ENCODE data around the gene FOXL3.
"Not testable (repeated sequence)": the region's sequence is repeated elsewhere in the genome, so short reads cannot be mapped to it uniquely, and the experiment has no call there.

The FOXL3 gene

DNA sequence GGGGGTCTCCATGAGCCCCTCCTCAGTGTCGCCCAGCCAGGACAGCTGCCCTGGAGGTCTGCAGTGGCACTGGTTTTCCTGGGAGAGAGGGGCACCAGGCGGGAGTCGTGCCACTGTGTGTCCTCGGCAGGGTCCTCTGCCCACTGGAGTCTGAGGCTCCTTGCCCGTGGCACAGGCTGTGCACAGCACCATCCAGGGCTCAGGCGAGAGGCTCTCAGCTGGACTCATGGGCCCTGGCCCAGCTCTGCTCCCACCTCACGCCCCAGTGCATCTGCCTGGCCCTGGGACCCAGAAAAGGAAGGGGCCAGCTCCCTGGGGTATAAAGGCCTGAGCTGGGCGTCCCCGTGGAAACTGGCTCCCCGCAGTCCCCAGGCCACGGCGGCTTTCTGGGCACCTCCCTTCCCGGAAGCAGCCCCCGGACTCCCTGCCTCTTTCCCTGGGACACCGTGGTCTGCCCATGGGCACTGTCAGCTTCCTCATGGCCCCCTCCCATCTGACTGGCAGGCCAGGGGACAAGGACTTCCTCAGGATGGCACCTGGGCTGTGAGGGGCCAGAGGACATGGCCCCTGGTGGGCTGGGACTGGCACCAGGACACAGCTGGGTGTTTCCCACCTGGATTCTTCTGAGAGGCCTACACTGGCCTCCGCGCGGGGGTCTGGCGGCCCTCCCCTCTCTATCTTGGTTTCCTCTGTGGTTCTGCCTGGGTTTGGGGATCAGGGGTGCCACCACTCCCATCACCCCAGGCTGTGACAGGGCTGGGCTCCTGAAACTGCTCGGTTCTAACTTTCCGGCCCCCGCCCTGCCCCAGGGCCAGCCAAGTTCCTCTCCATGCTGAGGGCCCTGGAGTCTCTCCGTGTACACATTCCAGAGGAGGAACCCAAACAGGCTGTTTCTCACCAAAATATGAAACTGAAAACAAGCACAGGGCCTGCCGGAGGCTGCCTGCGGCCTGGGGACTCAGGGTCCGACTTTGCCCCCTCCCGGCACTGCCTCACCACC lies 5.5 kb downstream of the FOXL3 start:
- no peak for TF ChIP-seq ZNF274 (IDR thresholded peaks at IDR 0.05; ENCODE audit: low read depth, low read length)
- H3K4me3 ChIP-seq (ENCODE audit: low read length), result no peak overlapping the region

DNA sequence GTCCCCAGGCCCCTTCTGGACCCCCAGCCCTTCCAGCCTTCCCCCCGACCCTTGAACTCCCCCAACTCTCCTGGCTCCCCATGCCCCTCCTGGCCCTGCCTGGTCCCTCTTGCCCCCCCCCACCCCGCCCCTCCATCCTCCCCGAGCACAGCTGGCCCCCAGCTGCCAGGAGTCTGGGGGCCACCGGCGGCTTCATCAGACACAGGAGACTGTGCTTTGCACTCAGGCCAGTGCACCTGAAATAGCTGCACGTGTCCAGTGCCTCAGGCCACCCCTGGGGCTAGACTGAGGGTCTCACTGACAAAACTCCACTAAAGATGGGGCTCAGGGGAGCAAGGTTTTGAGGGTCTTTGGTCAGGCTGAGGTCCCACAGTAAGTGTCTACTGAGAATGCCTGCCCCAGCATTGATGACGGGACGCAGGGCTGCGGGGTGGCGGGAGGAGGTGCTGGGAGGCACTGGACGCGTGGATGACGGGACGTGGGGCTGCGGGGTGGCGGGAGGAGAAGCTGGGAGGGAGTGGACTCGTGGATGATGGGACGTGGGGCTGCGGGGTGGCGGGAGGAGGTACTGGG lies 6.5 kb downstream of the FOXL3 start:
- TF ChIP-seq ZNF274 (IDR thresholded peaks at IDR 0.05; ENCODE audit: low read depth, low read length), result no peak

DNA sequence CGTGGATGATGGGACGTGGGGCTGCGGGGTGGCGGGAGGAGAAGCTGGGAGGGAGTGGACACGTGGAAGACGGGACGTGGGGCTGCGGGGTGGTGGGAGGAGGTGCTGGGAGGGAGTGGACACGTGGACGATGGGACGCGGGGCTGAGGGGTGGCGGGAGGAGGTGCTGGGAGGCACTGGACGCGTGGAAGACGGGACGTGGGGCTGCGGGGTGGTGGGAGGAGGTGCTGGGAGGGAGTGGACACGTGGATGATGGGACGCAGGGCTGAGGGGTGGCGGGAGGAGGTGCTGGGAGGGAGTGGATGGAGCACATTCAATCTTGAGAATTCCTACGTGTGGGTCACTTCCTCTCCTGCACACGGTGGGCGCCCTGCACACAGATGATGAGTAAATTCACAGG lies 7.2 kb downstream of the FOXL3 start:
- H3K4me3 ChIP-seq (ENCODE audit: low read length), result not testable (repeated sequence)

More for the DNA sequence above, 6.5 kb downstream of the FOXL3 start:
- no peak overlapping the region for H3K4me3 ChIP-seq (ENCODE audit: low read length)

DNA sequence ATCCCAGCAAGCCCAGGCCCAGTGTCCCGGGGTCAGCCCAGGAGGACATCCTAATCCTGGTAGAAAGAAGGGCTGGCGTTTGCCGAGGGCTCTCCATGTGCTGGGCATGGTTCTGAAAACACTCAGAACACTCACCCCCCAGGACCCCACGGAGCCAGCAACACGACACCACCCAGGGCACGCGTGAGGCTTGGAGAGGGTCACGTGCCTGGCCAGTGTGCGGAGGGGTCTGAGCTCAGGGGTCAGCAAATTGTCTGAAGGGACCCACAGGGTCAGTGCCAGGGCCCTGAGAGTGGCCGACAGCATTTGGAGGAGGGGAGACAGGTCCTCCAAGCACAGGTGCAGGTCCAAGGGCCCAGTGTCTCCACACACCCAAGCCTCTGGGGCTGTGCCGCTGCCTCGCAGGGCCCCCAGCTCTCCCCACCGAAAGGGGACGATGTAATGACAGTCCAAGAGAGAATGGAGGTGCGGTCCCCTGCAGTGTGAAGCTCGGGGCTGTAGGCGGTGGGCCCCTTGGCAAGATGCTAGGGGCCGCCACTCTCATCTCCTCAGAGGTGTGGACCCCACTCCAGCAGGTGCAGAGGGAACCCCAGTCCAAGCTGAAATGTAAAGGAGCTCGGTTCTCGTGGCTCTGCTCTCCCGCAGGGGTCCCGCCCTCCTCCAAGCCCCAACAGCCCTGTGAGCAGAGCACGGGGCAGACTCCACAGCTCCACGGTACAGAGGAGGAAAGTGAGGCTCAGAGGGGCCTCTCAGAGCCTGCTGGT lies 7.8 kb downstream of the FOXL3 start:
- TF ChIP-seq ZNF274 (IDR thresholded peaks at IDR 0.05; ENCODE audit: low read depth, low read length), result no peak
- no peak overlapping the region for H3K4me3 ChIP-seq (ENCODE audit: low read length)

DNA sequence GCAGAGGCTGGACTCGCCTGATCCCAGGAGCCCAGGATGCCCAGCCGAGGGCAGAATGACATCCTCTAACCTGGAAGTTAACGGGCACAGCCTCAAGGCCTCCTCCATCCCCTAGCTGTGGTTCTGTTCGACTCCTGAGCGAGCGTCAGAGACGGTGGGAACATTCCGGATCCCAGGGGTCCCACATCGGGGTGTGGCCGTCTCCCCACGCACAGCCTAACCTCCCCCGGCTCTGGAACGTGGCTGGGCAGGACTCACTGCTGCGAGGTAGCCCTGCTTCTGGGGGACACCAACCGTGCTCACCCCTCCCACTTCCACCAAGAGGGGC lies 8.4 kb downstream of the FOXL3 start:
- no peak for TF ChIP-seq ZNF274 (IDR thresholded peaks at IDR 0.05; ENCODE audit: low read depth, low read length)
- H3K4me3 ChIP-seq (ENCODE audit: low read length), result no peak overlapping the region

DNA sequence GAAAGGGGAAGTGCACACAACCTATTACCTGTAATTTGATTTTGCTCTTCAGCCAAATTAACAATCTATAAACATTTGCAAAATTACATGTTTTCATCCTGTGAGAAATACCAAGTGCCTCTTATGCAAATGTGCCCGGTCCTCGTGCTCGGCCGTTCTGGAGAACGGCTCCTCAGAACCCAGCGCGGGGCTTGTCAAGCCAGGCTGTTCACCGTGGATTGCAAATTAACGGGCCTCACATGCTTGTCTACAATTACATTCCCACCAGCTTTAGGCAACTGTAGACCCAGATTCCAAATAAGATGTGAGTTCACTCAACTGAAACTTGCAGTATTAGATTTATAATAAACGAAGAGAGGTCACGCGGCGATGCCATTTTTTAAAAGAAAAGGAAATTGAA lies 8.8 kb downstream of the FOXL3 start:
- no peak overlapping the region for H3K4me3 ChIP-seq (ENCODE audit: low read length)
- TF ChIP-seq ZNF274 (IDR thresholded peaks at IDR 0.05; ENCODE audit: low read depth, low read length), result no peak

DNA sequence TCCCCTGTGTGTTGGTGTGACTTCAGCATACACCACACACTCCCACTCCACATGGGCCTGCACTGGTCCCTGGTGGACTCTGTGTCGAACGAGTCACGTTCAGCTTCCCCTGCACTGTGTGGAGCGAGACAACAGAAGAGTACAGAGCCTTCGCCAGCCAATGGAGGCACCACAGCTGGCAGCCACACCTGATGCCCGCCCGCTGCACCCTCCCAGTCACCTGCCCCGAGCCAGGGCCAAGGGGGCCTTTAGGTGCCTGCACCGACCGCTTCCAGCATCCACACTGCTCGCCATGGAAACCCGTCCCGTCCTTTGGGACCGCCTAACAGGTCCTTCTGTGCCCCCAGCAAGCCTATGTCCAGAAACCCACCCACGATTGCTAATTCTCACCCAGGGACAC lies 9.2 kb downstream of the FOXL3 start:
- TF ChIP-seq ZNF274 (IDR thresholded peaks at IDR 0.05; ENCODE audit: low read depth, low read length), result no peak

DNA sequence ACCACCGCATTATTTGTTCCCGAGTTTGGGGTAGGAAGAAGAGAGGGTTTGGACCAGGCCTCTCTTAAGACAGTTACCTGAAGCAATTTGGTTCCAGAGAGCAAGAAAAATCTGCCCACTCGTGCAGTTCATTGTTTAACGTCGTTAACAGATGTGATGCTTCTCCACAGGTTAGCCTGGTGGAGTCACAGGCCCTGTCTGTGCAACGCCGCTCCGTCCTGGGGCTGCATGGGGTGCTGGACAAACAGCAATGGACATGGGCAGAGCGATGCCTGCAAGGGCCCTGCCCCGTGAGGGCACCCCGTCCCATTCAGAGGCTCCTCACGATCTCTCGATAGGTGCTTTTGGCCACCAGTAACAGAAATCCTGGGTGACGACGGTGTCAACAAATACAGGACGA lies 9.7 kb downstream of the FOXL3 start:
- no peak overlapping the region for H3K4me3 ChIP-seq (ENCODE audit: low read length)
- TF ChIP-seq ZNF274 (IDR thresholded peaks at IDR 0.05; ENCODE audit: low read depth, low read length), result no peak

More for the DNA sequence above, 9.2 kb downstream of the FOXL3 start:
- H3K4me3 ChIP-seq (ENCODE audit: low read length), result no peak overlapping the region

DNA sequence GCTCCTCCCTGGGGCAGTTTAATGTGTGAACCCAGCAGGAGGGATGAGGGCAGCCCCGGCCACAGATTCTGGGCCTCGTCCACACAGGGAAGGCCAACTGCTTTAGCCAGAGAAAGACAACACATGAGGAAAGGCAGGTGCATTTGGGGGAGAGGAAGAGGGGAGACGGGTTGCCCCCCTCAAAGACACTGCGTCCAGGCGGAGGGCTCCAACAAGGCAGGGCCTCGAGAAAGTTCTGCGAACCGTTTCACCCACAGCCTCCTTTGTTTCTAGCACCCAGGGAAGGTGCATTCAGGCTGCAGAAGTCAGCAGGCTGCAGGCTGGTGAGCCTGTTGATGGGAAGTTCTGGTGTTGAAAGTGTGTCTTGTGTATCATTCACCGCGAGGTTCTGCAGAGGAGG lies 10.1 kb downstream of the FOXL3 start:
- no peak for TF ChIP-seq ZNF274 (IDR thresholded peaks at IDR 0.05; ENCODE audit: low read depth, low read length)
- no peak overlapping the region for H3K4me3 ChIP-seq (ENCODE audit: low read length)

DNA sequence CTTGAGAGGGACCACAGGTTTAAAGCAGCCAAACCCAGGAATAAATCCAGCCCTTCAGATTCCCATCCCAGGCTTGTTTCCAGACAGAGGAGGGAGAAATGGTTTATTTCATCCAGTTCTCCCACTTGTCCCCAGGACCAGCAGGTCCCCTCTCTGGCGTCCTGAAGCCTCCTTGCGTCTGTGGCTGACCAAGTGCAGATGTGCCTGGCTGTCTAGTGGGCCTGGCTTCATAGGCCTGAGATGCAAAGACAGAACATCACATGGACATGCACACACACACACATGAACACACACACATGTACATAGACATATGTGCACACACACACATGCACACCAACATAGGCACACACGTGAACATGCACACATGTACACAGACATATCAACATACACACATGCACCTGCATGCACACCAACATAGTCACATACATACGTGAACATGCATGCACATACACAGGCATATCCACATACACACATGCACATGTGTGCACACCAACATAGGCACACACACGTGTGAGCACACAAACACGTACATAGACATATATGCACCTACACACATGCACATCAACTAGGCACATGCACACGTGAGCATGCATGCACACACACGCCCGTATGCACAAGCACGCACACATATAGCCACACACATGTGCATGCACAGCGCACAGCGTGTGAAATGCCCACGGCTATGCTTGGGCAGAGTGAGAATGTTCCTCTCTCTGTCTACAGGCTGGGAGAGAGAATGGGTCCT lies 10.7 kb downstream of the FOXL3 start:
- no peak for TF ChIP-seq ZNF274 (IDR thresholded peaks at IDR 0.05; ENCODE audit: low read depth, low read length)
- no peak overlapping the region for H3K4me3 ChIP-seq (ENCODE audit: low read length)

DNA sequence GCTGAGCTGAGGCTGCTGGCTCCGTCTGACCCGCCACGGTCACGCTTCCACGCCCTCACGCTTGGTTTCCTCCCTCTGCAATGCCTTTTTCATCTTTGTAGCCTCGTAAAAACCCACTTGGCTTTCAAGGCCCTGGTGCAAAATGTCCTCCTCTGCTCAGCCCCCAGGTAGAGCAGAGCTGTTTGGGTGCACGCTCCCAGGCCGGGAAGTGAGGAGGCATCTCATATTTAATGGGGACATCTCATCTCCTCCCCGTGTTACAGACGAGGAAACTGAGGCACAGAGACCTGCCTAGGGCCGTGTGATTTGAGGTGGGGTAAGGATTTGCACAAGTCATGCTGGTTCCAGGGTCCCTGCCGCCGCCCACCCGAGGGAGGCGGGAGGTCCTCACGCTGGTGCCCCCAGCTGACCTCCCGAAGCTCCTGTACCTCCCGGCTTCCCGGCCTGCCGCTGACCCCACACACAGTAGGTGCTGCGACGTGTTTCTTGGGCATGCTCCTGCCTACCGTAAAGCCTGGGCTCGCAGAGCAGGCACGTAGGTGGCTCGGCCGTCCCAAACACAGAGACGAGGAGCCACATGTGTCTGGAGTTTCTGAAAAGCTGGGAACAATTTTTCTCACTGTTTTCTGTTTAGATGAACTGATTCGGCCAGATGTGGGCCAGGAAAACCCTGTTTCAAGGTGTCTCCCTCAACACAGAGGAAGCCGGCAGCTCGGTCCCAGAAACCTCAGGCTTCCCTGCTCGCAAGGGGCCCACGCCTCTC lies 11.5 kb downstream of the FOXL3 start:
- no peak overlapping the region for H3K4me3 ChIP-seq (ENCODE audit: low read length)
- TF ChIP-seq ZNF274 (IDR thresholded peaks at IDR 0.05; ENCODE audit: low read depth, low read length), result no peak

DNA sequence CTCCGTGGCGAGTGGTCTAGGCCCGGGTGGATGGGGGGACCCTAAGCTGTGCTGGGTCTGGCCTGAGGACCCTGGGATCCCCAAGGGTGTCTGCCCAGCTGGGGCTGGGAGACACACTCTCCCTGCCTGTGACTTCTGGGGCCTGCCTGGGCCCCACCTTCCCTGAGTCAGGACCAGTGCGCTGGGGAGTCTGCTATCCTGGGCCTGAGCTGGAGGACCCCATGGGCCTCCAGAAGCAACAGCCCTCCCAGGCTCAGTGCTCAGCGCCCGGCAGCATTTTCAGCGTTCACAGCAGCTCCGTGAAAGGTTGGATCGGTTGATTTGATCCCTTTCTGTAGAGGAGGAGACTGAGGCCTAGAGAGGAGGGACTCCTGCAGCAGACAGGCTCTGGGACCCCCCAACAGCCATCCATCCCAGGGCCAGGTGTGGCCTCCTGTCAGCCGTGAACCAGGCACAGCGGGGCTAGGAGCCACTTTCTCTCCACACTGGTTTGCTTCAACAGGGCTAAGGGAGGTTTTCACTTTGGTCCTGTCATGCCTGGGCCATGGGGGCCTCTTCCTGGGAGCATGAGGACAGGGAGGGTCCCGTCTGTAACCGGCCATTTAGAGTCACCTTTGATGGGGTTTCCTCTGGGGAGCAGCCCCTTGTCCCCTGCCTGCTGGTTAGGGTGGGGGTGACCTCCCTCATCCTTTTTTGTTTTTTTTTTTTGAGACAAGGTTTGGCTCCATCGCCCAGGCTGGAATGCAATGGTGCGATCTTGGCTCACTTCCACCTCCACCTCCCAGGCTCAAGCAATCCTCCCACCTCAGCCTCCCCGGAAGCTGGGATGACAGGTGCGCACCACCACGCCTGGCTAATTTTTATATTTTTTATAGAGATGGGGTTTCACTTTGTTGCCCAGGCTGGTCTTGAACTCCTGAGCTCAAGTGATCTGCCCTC lies 12.4 kb downstream of the FOXL3 start:
- no peak for TF ChIP-seq ZNF274 (IDR thresholded peaks at IDR 0.05; ENCODE audit: low read depth, low read length)
- no peak overlapping the region for H3K4me3 ChIP-seq (ENCODE audit: low read length)

All from GM08714 (cell line).